ENCODE measurements around the gene EIF4B.
"Not testable (repeated sequence)": the region's sequence is repeated elsewhere in the genome, so short reads cannot be mapped to it uniquely, and the experiment has no call there.

The EIF4B gene

GRCh38 chr12:52980096-52980649, 26.1 kb upstream of the EIF4B start:
- H3K4me3 ChIP-seq (ENCODE audit: low read length): no peak overlapping the region
- DNase-seq (ENCODE audit: low read depth): no peak
- TF ChIP-seq CTCF (conservative IDR thresholded peaks at IDR 0.05; ENCODE audit: low read depth, low read length): no peak

GRCh38 chr12:52980650-52981423, 25.4 kb upstream of the EIF4B start:
- H3K4me3 ChIP-seq (ENCODE audit: low read length): no peak overlapping the region
- DNase-seq (ENCODE audit: low read depth): no peak
- TF ChIP-seq CTCF (conservative IDR thresholded peaks at IDR 0.05; ENCODE audit: low read depth, low read length): peak; percentile 98

GRCh38 chr12:52984136-52984535, 22.1 kb upstream of the EIF4B start:
- no peak overlapping the region for H3K4me3 ChIP-seq (ENCODE audit: low read length)
- peak; percentile 42 for TF ChIP-seq CTCF (conservative IDR thresholded peaks at IDR 0.05; ENCODE audit: low read depth, low read length)
- DNase-seq (ENCODE audit: low read depth): no peak

GRCh38 chr12:52988898-52989297, 17.4 kb upstream of the EIF4B start:
- no peak for TF ChIP-seq CTCF (conservative IDR thresholded peaks at IDR 0.05; ENCODE audit: low read depth, low read length)
- DNase-seq (ENCODE audit: low read depth): no peak
- no peak overlapping the region for H3K4me3 ChIP-seq (ENCODE audit: low read length)

GRCh38 chr12:52990206-52990605, 16.1 kb upstream of the EIF4B start:
- TF ChIP-seq CTCF (conservative IDR thresholded peaks at IDR 0.05; ENCODE audit: low read depth, low read length): no peak
- no peak overlapping the region for H3K4me3 ChIP-seq (ENCODE audit: low read length)
- no peak for DNase-seq (ENCODE audit: low read depth)

- not testable (repeated sequence) for DNase-seq (ENCODE audit: low read depth); H3K4me3 ChIP-seq (ENCODE audit: low read length)
Observed at GRCh38 chr12:52992240-52992639, 14.0 kb upstream of the EIF4B start.

- DNase-seq (ENCODE audit: low read depth): no peak
- TF ChIP-seq CTCF (conservative IDR thresholded peaks at IDR 0.05; ENCODE audit: low read depth, low read length): no peak
- H3K4me3 ChIP-seq (ENCODE audit: low read length): no peak overlapping the region
Observed at GRCh38 chr12:52992699-52993557, 13.3 kb upstream of the EIF4B start.
